HCT116 (cell line): ENCODE results near the gene KCTD17.

ENCODE experiments used
- CTCF ChIP-seq, 3 experiments: fragments of 200-600 bp in 1 of 3; sonication (generic) in 1 of 3; IDR thresholded peaks in 2 of 3; conservative IDR thresholded peaks in 1 of 3; 2 replicates each; pipeline ENCODE4 v1.5.1; 2012 to 2017; ENCODE audit warnings: low read depth in 2 of 3, low read length in 2 of 3, antibody characterized with exemption in 1 of 3, borderline replicate concordance in 1 of 3, control low read depth in 1 of 3, mild to moderate bottlenecking in 1 of 3, mixed read lengths in 1 of 3, mixed run types in 1 of 3, moderate library complexity in 1 of 3; ENCODE audit not compliant: insufficient read depth in 1 of 3
- SP1 ChIP-seq: IDR thresholded peaks from 2 replicates; pipeline ENCODE4 v1.6.1; 2012; ENCODE audit warnings: low read depth

DNA sequence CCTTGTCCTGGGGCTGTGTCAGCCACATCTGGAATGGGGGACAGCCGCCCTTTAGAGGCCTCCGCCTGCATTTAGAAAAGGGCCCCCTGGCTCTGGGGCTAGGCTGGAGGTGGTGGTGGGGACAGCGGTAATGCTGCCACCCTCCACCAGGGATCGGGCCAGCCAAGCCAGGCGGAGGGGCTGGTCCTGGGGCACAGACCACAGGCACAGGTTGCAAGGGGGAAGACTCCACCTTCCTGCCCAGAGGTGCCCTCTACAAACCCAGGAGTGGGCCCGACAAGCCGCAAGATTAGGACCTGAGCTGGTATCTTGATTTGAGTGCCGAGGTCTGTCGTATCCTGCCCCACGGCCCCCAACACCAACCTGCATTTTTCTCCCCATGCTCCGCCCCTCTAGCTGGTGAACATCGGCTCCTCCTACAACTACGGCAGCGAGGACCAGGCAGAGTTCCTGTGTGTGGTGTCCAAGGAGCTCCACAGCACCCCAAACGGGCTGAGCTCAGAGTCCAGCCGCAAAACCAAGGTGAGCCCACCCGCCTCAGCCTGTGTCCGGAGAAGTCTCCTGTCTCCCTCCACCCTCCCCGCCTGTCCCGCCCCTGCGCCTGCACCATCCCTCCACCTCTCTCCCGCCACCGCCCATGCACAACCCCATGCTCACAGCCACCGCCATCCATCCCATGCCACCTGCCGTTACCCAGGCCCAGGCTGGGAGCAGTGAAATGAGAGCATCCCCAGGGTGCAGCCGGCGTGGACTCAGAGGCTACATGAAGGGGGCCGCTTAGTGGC lies 7.6 kb downstream of the KCTD17 start:
- TF ChIP-seq CTCF (IDR thresholded peaks at IDR 0.05 in 2 of 3, conservative IDR thresholded peaks at IDR 0.05 in 1 of 3; ENCODE audit: borderline replicate concordance in 1 of 3, insufficient read depth in 1 of 3, low read depth in 2 of 3, low read length in 2 of 3) = no peak
- TF ChIP-seq SP1 = no peak
